ENCODE data around the gene IQCN.

Gene IQCN

DNA sequence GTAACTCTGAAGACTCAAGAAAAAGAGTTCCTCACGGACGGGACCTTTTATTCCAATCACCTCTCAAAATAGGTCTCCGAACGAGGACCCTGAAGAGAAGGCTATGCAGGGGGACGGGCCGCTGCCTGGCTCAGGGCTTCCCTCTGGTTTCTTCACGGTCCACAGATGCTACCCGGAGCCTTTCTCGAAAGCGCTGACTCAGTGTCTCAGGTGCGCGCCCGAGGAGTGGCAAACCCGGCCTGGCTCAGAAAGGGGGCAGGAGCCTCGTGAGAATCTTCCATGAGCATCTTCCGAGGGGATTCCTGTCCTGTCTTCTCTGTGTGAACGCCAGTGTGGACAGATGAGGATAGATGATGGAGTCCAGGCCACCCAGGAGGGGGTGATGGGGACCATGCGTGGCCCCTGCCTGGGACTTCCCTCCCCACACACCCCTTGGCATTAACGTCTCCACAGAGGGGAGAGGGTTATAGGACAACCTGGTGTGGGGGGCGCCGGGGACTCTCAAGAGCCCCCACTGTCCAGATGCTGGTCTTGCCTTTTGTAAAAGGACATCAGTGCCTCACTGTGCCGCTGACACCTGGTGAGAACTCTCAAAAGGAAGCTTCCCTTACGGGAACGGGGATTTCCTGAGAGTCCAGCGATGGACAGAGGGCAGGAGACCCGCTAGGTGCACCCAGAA, 32.1 kb upstream of the IQCN start:
- no peak overlapping the region for H3K4me3 ChIP-seq (ENCODE audit: control insufficient read depth, low read depth, low read length)
- DNase-seq (ENCODE audit: low read depth): no peak
- TF ChIP-seq CTCF (conservative IDR thresholded peaks at IDR 0.05; ENCODE audit: control insufficient read depth, insufficient read depth, low read depth, low read length): no peak

DNA sequence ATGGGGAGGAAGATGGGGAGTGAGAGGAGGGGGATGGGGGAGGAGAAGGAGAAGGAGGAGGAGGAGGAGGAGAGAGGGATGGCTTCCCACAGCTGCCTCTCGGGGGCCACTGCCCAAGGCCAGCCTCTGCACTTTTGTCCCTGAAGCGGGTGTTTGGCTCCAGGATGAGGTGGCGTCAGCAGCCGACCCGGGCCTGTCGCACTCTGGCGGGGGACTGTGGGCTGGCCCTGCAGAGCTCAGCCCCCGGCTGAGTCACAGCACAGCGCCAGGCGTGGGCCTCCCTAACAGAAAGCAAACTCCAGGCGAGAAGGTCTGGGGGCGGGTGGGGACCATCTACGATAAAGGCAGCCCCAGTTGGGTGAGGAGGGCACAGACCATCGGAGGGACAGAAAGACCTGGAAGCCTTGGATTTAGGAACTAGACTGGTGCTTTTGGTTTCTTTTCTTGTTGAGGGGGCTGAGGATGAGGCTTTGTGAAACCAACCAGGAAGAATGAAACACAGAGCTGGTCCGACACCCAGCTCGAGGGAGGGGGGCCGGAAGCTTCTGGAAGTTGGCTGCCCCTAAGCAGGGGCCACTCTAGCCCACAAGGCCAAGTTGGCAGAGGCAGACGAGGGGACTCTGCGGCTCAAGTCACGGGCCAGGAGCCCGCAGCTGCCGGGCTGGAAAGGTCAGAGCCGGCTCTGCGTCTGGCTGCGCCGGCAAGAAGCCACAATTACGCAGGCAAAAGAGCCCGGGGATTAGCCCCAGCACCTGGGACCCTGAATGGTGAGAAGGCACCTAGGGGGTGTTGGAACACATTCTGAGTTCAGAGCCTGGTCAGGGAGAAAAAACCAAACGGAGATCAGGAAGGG, 30.4 kb upstream of the IQCN start:
- peak; percentile 86 for DNase-seq (ENCODE audit: low read depth)
- H3K4me3 ChIP-seq (ENCODE audit: control insufficient read depth, low read depth, low read length): peak overlapping the region; percentile 36
- no peak for TF ChIP-seq CTCF (conservative IDR thresholded peaks at IDR 0.05; ENCODE audit: control insufficient read depth, insufficient read depth, low read depth, low read length)

GRCh38 chr19:18304208-18304457, 29.9 kb upstream of the IQCN start:
- H3K4me3 ChIP-seq (ENCODE audit: control insufficient read depth, low read depth, low read length): no peak overlapping the region
- TF ChIP-seq CTCF (conservative IDR thresholded peaks at IDR 0.05; ENCODE audit: control insufficient read depth, insufficient read depth, low read depth, low read length): no peak
- no peak for DNase-seq (ENCODE audit: low read depth)

GRCh38 chr19:18301718-18302111, 27.5 kb upstream of the IQCN start:
- TF ChIP-seq CTCF (conservative IDR thresholded peaks at IDR 0.05; ENCODE audit: control insufficient read depth, insufficient read depth, low read depth, low read length): no peak
- H3K4me3 ChIP-seq (ENCODE audit: control insufficient read depth, low read depth, low read length): no peak overlapping the region
- no peak for DNase-seq (ENCODE audit: low read depth)

DNA sequence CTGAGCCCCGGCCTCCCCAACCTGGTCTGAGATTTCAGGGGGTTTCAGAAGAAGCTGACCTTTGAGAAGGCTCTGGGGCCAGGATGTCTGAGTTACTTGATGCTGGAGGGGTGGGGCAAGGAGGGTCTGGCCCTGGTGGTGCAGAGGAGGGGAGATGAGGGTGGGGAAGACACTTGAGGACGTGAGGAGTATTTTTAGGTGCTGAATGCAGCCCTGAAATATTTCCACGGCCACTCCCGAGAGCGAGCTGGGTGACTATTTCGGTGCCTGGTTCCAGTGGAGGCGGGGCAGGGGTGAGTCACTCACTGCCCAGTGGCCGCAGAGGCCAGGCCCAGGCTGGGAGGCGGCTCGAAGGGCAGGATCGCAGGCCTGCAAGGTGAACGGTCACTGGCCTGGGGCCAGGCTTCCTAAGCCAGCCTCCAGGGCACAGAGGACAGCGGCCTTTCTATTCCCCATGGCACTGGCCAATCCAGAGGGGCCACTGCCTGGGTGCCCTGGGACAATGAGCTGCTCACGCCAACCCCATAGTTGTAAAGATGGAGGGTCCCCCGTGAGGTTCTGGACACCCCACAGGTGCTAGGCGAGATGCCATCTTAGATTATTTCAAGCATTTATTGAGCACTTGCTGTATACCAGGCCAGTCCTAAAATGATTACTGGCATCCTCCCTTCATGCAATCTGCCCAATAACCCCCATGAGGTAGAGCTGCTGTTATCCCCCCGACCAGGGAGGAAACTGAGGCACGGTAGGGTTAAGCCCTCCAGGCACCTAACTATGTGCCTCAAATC, 26.9 kb upstream of the IQCN start:
- no peak overlapping the region for H3K4me3 ChIP-seq (ENCODE audit: control insufficient read depth, low read depth, low read length)
- no peak for TF ChIP-seq CTCF (conservative IDR thresholded peaks at IDR 0.05; ENCODE audit: control insufficient read depth, insufficient read depth, low read depth, low read length)
- DNase-seq (ENCODE audit: low read depth): peak; percentile 78

DNA sequence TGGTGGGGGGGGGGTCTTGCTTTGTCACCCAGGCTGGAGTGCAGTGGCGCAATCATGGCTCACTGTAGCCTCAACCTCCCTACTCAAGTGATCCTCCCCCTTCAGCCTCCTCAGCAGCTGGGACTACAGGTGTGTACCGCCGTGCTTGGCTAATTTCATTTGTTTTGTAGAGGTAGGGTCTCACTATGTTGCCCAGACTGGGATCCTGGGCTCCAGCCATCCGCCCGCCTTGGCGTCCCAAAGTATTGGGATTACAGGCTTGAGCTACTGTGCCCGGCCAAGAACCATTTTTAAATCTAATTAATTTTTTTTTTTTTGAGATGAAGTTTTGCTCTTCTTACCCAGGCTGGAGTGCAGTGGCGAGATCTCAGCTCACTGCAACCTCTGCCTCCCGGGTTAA, 25.4 kb upstream of the IQCN start:
- TF ChIP-seq CTCF (conservative IDR thresholded peaks at IDR 0.05; ENCODE audit: control insufficient read depth, insufficient read depth, low read depth, low read length): no peak
- no peak for DNase-seq (ENCODE audit: low read depth)

More for the DNA sequence above, 25.4 kb upstream of the IQCN start:
- no peak overlapping the region for H3K4me3 ChIP-seq (ENCODE audit: control insufficient read depth, low read depth, low read length)

Measured in fibroblast of mammary gland (primary cell).